GM12891 (cell line): Measurements from ENCODE around the gene DDIT3.

Source experiments
- PAX5 ChIP-seq: IDR thresholded peaks from 2 replicates; pipeline ENCODE4 v1.6.1; 2011; ENCODE audit warnings: low read length, moderate library complexity, mild to moderate bottlenecking; ENCODE audit not compliant: insufficient read depth, severe bottlenecking
- POLR2A ChIP-seq: IDR thresholded peaks from 2 replicates; pipeline ENCODE4 v1.6.1; 2011; ENCODE audit warnings: low read depth, low read length, control low read depth
- POLR2AphosphoS5 ChIP-seq: IDR thresholded peaks from 2 replicates; pipeline ENCODE4 v1.6.1; 2011; ENCODE audit warnings: low read depth, low read length, control low read depth
- SPI1 ChIP-seq: IDR thresholded peaks from 2 replicates; pipeline ENCODE4 v1.6.1; 2011; ENCODE audit warnings: low read depth, low read length, control low read depth
- TAF1 ChIP-seq: IDR thresholded peaks from 2 replicates; pipeline ENCODE4 v1.6.1; 2011; ENCODE audit warnings: low read depth, low read length, control low read depth

- no peak for TF ChIP-seq POLR2A
- no peak for TF ChIP-seq SPI1
- no peak for TF ChIP-seq POLR2AphosphoS5
- no peak for TF ChIP-seq TAF1
- no peak for TF ChIP-seq PAX5
Measured at GRCh38 chr12:57470286-57470969, 49.9 kb downstream of the DDIT3 start.
